CD4-positive, CD25-positive, alpha-beta regulatory T cell (primary cell): ENCODE results near the gene MON2. TPM values are rescaled to one million over a fixed set of nuclear protein-coding genes. Genes with fewer than 3 reads are reported as not detected.
A peak's percentile ranks its signal among the peaks of the same experiment; 100 is the strongest.
"Not testable (repeated sequence)": the region's sequence is repeated elsewhere in the genome, so short reads cannot be mapped to it uniquely, and the experiment has no call there.

Experiments used
- ATAC-seq, 2 donors: fragments of 150-1000 bp; cut with Tn5 transposase; one replicate each; pipeline ENCODE4 v1.10.0; 2021; ENCODE audit warnings: low read depth in 2 of 2, moderate number of reproducible peaks in 2 of 2, moderate library complexity in 1 of 2
- DNase-seq, 3 donors: peaks; one replicate each; pipeline versions ENCODE4 v3.0.0 to v3.0.0-alpha.2; 2012 to 2022; ENCODE audit warnings: mixed read lengths in 1 of 3
- H3K27ac ChIP-seq: one replicate; pipeline ENCODE4 v1.7.0; 2013; ENCODE audit warnings: mild to moderate bottlenecking, low read length; ENCODE audit not compliant: insufficient read depth, poor library complexity, severe bottlenecking
- H3K27me3 ChIP-seq: one replicate; pipeline ENCODE4 v1.7.0; 2013; ENCODE audit warnings: low read length; ENCODE audit not compliant: control insufficient read depth, insufficient read depth
- H3K36me3 ChIP-seq: one replicate; pipeline ENCODE4 v1.7.0; 2013; ENCODE audit warnings: mild to moderate bottlenecking, low read length, moderate library complexity; ENCODE audit not compliant: control insufficient read depth, insufficient read depth
- H3K4me1 ChIP-seq: 2 replicates; pipeline ENCODE4 v1.7.0; 2013; ENCODE audit warnings: mild to moderate bottlenecking, low read length; ENCODE audit not compliant: insufficient read depth, control insufficient read depth, poor library complexity, severe bottlenecking
- H3K4me3 ChIP-seq: one replicate; pipeline ENCODE4 v1.7.0; 2013; ENCODE audit warnings: low read depth, mild to moderate bottlenecking, low read length, moderate library complexity
- H3K9me3 ChIP-seq, 2 experiments: 1 replicate in 1 of 2; 2 replicates in 1 of 2; pipeline ENCODE4 v1.7.0; 2013; ENCODE audit warnings: low read length in 2 of 2, mild to moderate bottlenecking in 1 of 2, moderate library complexity in 1 of 2; ENCODE audit not compliant: control insufficient read depth in 2 of 2
- H3K27ac Mint-ChIP-seq, 3 donors: one replicate each; pipeline ENCODE4 v1.8.0; 2020 to 2022; ENCODE audit warnings: mild to moderate bottlenecking in 3 of 3, mixed read lengths in 3 of 3, moderate library complexity in 2 of 3
- H3K27me3 Mint-ChIP-seq: one replicate; pipeline ENCODE4 v1.8.0; 2022; ENCODE audit warnings: mild to moderate bottlenecking, mixed read lengths
- H3K36me3 Mint-ChIP-seq: one replicate; pipeline ENCODE4 v1.8.0; 2020; ENCODE audit warnings: mixed read lengths
- H3K4me1 Mint-ChIP-seq, 4 donors: one replicate each; pipeline ENCODE4 v1.8.0; 2020 to 2022; ENCODE audit warnings: mixed read lengths in 4 of 4, mild to moderate bottlenecking in 1 of 4
- H3K4me3 Mint-ChIP-seq, 4 donors: one replicate each; pipeline ENCODE4 v1.8.0; 2020 to 2022; ENCODE audit warnings: mild to moderate bottlenecking in 4 of 4, mixed read lengths in 4 of 4, moderate library complexity in 3 of 4
- H3K9me3 Mint-ChIP-seq, 7 donors: one replicate each; pipeline ENCODE4 v1.8.0; 2020 to 2022; ENCODE audit warnings: mixed read lengths in 7 of 7, mild to moderate bottlenecking in 3 of 7, moderate library complexity in 2 of 7
- polyA plus RNA-seq, 4 donors: library from polyadenylated mRNA; unstranded; fragments of 300-500 nt; fragmentation: Illumina TruSeq; gene quantifications; one replicate each; pipeline ENCODE4 v1.2.3, GENCODE V29; 2021
- total RNA-seq: library from RNA; stranded (reverse); gene quantifications from one replicate; pipeline ENCODE4 v1.2.3, GENCODE V29; 2022

The MON2 gene
- total and polyA plus RNA-seq, 5 donors from 2014 or later: 14.4 to 70.1 (median 16.2) TPM

GRCh38 chr12:62438098-62438692, 28.4 kb upstream of the MON2 start:
- peak; percentile 18 to 62 (median 52) for DNase-seq
- Histone ChIP-seq H3K4me1 (peaks cover 20% of the 10 kb centered on the region), H3K36me3 (no peaks in the 10 kb centered on the region), H3K4me3 (no peak overlapping the region), H3K9me3 (peaks cover 0 to 3% of the 10 kb centered on the region in 2 experiments), H3K27ac (no peak overlapping the region), H3K27me3 (peaks cover 5% of the 10 kb centered on the region)
- no peak overlapping the region for H3K27ac Mint-ChIP-seq
- peaks cover 4% of the 10 kb centered on the region for H3K36me3 Mint-ChIP-seq
- H3K4me1 Mint-ChIP-seq: peaks cover 6 to 22% (median 8%) of the 10 kb centered on the region in 4 donors
- H3K9me3 Mint-ChIP-seq: peaks cover 1 to 20% (median 7%) of the 10 kb centered on the region in 7 donors
- H3K27me3 Mint-ChIP-seq: peaks cover 48% of the 10 kb centered on the region
- H3K4me3 Mint-ChIP-seq: no peak overlapping the region
- no peak for ATAC-seq

- H3K9me3 Mint-ChIP-seq: peaks cover 0 to 25% (median 11%) of the 10 kb centered on the region in 7 donors
- Histone ChIP-seq H3K27ac (no peak overlapping the region), H3K27me3 (no peaks in the 10 kb centered on the region), H3K4me3 (no peak overlapping the region), H3K4me1 (no peaks in the 10 kb centered on the region), H3K9me3 (peaks cover 11 to 17% of the 10 kb centered on the region in 2 experiments), H3K36me3 (no peaks in the 10 kb centered on the region)
- H3K36me3 Mint-ChIP-seq: peaks cover 4% of the 10 kb centered on the region
- H3K4me1 Mint-ChIP-seq: no peaks in the 10 kb centered on the region
- no peak for ATAC-seq
- H3K4me3 Mint-ChIP-seq: no peak overlapping the region
- H3K27ac Mint-ChIP-seq: no peak overlapping the region
- peaks cover 25% of the 10 kb centered on the region for H3K27me3 Mint-ChIP-seq
- DNase-seq: no peak
These were observed 19.7 kb upstream of the MON2 start for GRCh38 chr12:62446754-62447452.

GRCh38 chr12:62448436-62448835, 18.2 kb upstream of the MON2 start:
- H3K27me3 ChIP-seq: peaks cover 4% of the 10 kb centered on the region
- Mint-ChIP-seq H3K4me3 (no peak overlapping the region), H3K9me3 (peaks cover 0 to 14% (median 5%) of the 10 kb centered on the region in 7 donors), H3K27ac (no peak overlapping the region), H3K4me1 (no peaks in the 10 kb centered on the region), H3K36me3 (no peaks in the 10 kb centered on the region), H3K27me3 (peaks cover 26% of the 10 kb centered on the region)
- H3K36me3 ChIP-seq: no peaks in the 10 kb centered on the region
- peaks cover 11 to 14% of the 10 kb centered on the region in 2 experiments for H3K9me3 ChIP-seq
- no peak overlapping the region for H3K4me3 ChIP-seq
- DNase-seq (no peak), ATAC-seq (no peak)
- H3K27ac ChIP-seq: no peak overlapping the region
- H3K4me1 ChIP-seq: no peaks in the 10 kb centered on the region

GRCh38 chr12:62455429-62455828, 11.2 kb upstream of the MON2 start:
- H3K27ac ChIP-seq, H3K4me3 Mint-ChIP-seq, H3K36me3 ChIP-seq, H3K4me1 Mint-ChIP-seq, H3K4me3 ChIP-seq, H3K27ac Mint-ChIP-seq, H3K4me1 ChIP-seq, H3K27me3 ChIP-seq, H3K36me3 Mint-ChIP-seq, H3K9me3 Mint-ChIP-seq, H3K9me3 ChIP-seq, ATAC-seq, DNase-seq: not testable (repeated sequence)
- peaks cover 16% of the 10 kb centered on the region for H3K27me3 Mint-ChIP-seq

GRCh38 chr12:62458626-62459025, 8.0 kb upstream of the MON2 start:
- no peaks in the 10 kb centered on the region for H3K36me3 Mint-ChIP-seq
- Histone ChIP-seq H3K36me3 (no peaks in the 10 kb centered on the region), H3K9me3 (peaks cover 5 to 7% of the 10 kb centered on the region in 2 experiments), H3K4me1 (no peaks in the 10 kb centered on the region), H3K4me3 (no peak overlapping the region), H3K27me3 (no peaks in the 10 kb centered on the region), H3K27ac (no peak overlapping the region)
- H3K9me3 Mint-ChIP-seq: peaks cover 0 to 16% (median 3%) of the 10 kb centered on the region in 7 donors
- peaks cover 6% of the 10 kb centered on the region for H3K27me3 Mint-ChIP-seq
- H3K4me1 Mint-ChIP-seq: no peaks in the 10 kb centered on the region
- H3K4me3 Mint-ChIP-seq: no peak overlapping the region
- no peak overlapping the region for H3K27ac Mint-ChIP-seq
- no peak for DNase-seq
- ATAC-seq: no peak

- Histone ChIP-seq H3K4me3 (no peak overlapping the region), H3K9me3 (peaks cover 7 to 8% of the 10 kb centered on the region in 2 experiments), H3K27me3 (no peaks in the 10 kb centered on the region), H3K4me1 (no peaks in the 10 kb centered on the region), H3K27ac (no peak overlapping the region), H3K36me3 (no peaks in the 10 kb centered on the region)
- Mint-ChIP-seq H3K4me3 (peak overlapping the region in 1 of 4 donors; percentile 29), H3K4me1 (no peaks in the 10 kb centered on the region), H3K27ac (no peak overlapping the region), H3K27me3 (peaks cover 6% of the 10 kb centered on the region), H3K9me3 (peaks cover 0 to 19% (median 3%) of the 10 kb centered on the region in 7 donors), H3K36me3 (no peaks in the 10 kb centered on the region)
- ATAC-seq: no peak
- DNase-seq: no peak
These were observed 6.7 kb upstream of the MON2 start for GRCh38 chr12:62459976-62460375.

- not testable (repeated sequence) for H3K27ac ChIP-seq, H3K27me3 ChIP-seq, H3K9me3 ChIP-seq, H3K27me3 Mint-ChIP-seq, DNase-seq, H3K4me3 Mint-ChIP-seq, H3K27ac Mint-ChIP-seq, H3K4me1 ChIP-seq, H3K36me3 Mint-ChIP-seq, ATAC-seq, H3K4me3 ChIP-seq, H3K36me3 ChIP-seq
- H3K4me1 Mint-ChIP-seq: peaks cover 0 to 10% (median 8%) of the 10 kb centered on the region in 4 donors
- H3K9me3 Mint-ChIP-seq: peaks cover 0 to 15% (median 3%) of the 10 kb centered on the region in 7 donors
These were observed 5.3 kb upstream of the MON2 start for GRCh38 chr12:62461171-62461837.
